K562 (cell line): Measurements from ENCODE around the gene DLGAP1. TPM values are rescaled to one million over a fixed set of nuclear protein-coding genes. Genes with fewer than 3 reads are reported as not detected.

Experiments used
- ATAC-seq: fragments of 200-7000 bp; cut with Tn5 transposase; 3 replicates; pipeline ENCODE4 v1.9.1; 2020; ENCODE audit warnings: moderate library complexity
- BruUV-seq: library from RNA; stranded (reverse); fragments of 400-500 nt; replicated peaks from 2 replicates; lab custom pipeline; 2021; lab: Mats Ljungman, UMichigan
- CTCF ChIA-PET: fragments of 300-600 bp; formaldehyde crosslinking; extraction: SDS; loops from one replicate; lab custom pipeline; 2021; ENCODE audit warnings: low intra/inter-chr PET ratio; lab: Yijun Ruan, JAX
- POLR2A ChIA-PET: fragments of 300-600, 350-650 bp; sonication (Branson Sonifier 250); formaldehyde crosslinking; extraction: SDS; loops from one replicate; lab custom pipeline; 2021; ENCODE audit warnings: antibody characterized with exemption, inconsistent platforms; lab: Yijun Ruan, JAX
- DNase-seq, 4 experiments: peaks; one replicate each; pipeline versions ENCODE4 v3.0.0 to v3.0.0-alpha.2; 2011 to 2018; ENCODE audit warnings: low spot score in 3 of 4, mixed read lengths in 3 of 4; ENCODE audit errors: extremely low read depth in 1 of 4
- FAIRE-seq: peaks from 2 replicates; lab custom pipeline; 2011; peaks lifted over from hg19 to GRCh38; lab: Jason Lieb, UNC
- H2AFZ ChIP-seq: 2 replicates; pipeline ENCODE4 v1.6.0; 2011; ENCODE audit warnings: low read depth, low read length, control low read depth, inconsistent platforms
- H3K27ac ChIP-seq: fragments of 200-600 bp; 3 replicates; pipeline ENCODE4 v1.8.0; 2011; ENCODE audit warnings: low read depth, mild to moderate bottlenecking, control low read depth, inconsistent platforms, low read length, moderate library complexity, mixed read lengths; ENCODE audit errors: extremely low read depth
- H3K27me3 ChIP-seq, 2 experiments: fragments of 300-600 bp in 1 of 2; 2 replicates in 1 of 2; 3 replicates in 1 of 2; pipeline versions ENCODE4 v1.6.0 to v1.8.0; 2011; ENCODE audit warnings: inconsistent platforms in 2 of 2, low read length in 2 of 2, mild to moderate bottlenecking in 1 of 2, mixed read lengths in 1 of 2, moderate library complexity in 1 of 2; ENCODE audit not compliant: control insufficient read depth in 2 of 2, insufficient read depth in 2 of 2
- H3K36me3 ChIP-seq: fragments of 300-600 bp; 3 replicates; pipeline ENCODE4 v1.8.0; 2011; ENCODE audit warnings: mild to moderate bottlenecking, low read length, inconsistent platforms; ENCODE audit not compliant: control insufficient read depth, insufficient read depth
- H3K4me1 ChIP-seq, 2 experiments: fragments of 200-600 bp in 1 of 2; replicated peaks in 1 of 2; 2 replicates in 1 of 2; 3 replicates in 1 of 2; pipeline versions ENCODE4 v1.5.1 to v1.8.0; 2011; ENCODE audit warnings: inconsistent platforms in 2 of 2, low read length in 2 of 2, mild to moderate bottlenecking in 1 of 2, mixed read lengths in 1 of 2, moderate library complexity in 1 of 2; ENCODE audit not compliant: control insufficient read depth in 2 of 2, insufficient read depth in 2 of 2
- H3K4me2 ChIP-seq: 2 replicates; pipeline ENCODE4 v1.6.1; 2011; ENCODE audit warnings: low read length, control low read depth, inconsistent platforms, mixed read lengths; ENCODE audit not compliant: insufficient read depth
- H3K4me3 ChIP-seq: fragments of 200-600 bp; sonication (generic), shearing (Covaris generic); 2 replicates; pipeline ENCODE4 v1.5.1; 2016; ENCODE audit warnings: control low read depth, inconsistent platforms
- H3K79me2 ChIP-seq: fragments of 200-600 bp; 3 replicates; pipeline ENCODE4 v1.8.0; 2011; ENCODE audit warnings: low read length, inconsistent platforms; ENCODE audit not compliant: control insufficient read depth, insufficient read depth
- H3K9ac ChIP-seq, 2 experiments: 2 replicates each; pipeline versions ENCODE4 v1.6.0 to v1.6.1; 2011; ENCODE audit warnings: low read depth in 2 of 2, low read length in 2 of 2, control low read depth in 1 of 2, inconsistent platforms in 1 of 2, mild to moderate bottlenecking in 1 of 2, mixed read lengths in 1 of 2; ENCODE audit not compliant: insufficient read depth in 1 of 2
- H3K9me1 ChIP-seq: one replicate; pipeline ENCODE4 v1.6.0; 2011; ENCODE audit warnings: inconsistent platforms, mild to moderate bottlenecking, low read length, moderate library complexity; ENCODE audit not compliant: control insufficient read depth, insufficient read depth
- H3K9me3 ChIP-seq: replicated peaks from 2 replicates; pipeline ENCODE4 v1.5.1; 2011; ENCODE audit warnings: low read depth, low read length, inconsistent platforms; ENCODE audit not compliant: control insufficient read depth, insufficient read depth
- H4K20me1 ChIP-seq: replicated peaks from 2 replicates; pipeline ENCODE4 v1.6.1; 2011; ENCODE audit warnings: low read length, inconsistent platforms, mixed read lengths; ENCODE audit not compliant: control insufficient read depth, insufficient read depth
- ATF4 ChIP-seq: fragments of 450-650 bp; formaldehyde crosslinking; IDR thresholded peaks from 2 replicates; pipeline ENCODE4 v1.4.0; 2022; ENCODE audit warnings: mild to moderate bottlenecking, moderate library complexity
- CHD2 ChIP-seq: IDR thresholded peaks from 2 replicates; pipeline ENCODE4 v1.6.1; 2011; ENCODE audit warnings: low read depth, low read length
- ELF2 ChIP-seq: fragments of 250-450 bp; sonication (Bioruptor Pico); IDR thresholded peaks from 2 replicates; pipeline ENCODE4 v1.5.0; 2021; ENCODE audit warnings: mild to moderate bottlenecking
- ERF ChIP-seq: fragments of 450-650 bp; formaldehyde crosslinking; IDR thresholded peaks from 2 replicates; pipeline ENCODE4 v1.4.0; 2020; ENCODE audit warnings: mild to moderate bottlenecking, mixed read lengths
- GABPA ChIP-seq: fragments of 200-800 bp; sonication (Bioruptor generic); conservative IDR thresholded peaks from 2 replicates; pipeline ENCODE4 v1.6.1; 2016; ENCODE audit warnings: low read depth, missing genetic modification characterization, missing compliant biosample characterization
- HDAC2 ChIP-seq: fragments of 450-650 bp; IDR thresholded peaks from 2 replicates; pipeline ENCODE4 v1.6.1; 2016; ENCODE audit warnings: mild to moderate bottlenecking
- HES1 ChIP-seq: fragments of 450-650 bp; IDR thresholded peaks from 2 replicates; pipeline ENCODE4 v1.6.1; 2016; ENCODE audit warnings: low read depth, mild to moderate bottlenecking, moderate library complexity
- HMBOX1 ChIP-seq: sonication (generic); IDR thresholded peaks from 2 replicates; pipeline ENCODE4 v1.6.1; 2016
- HNRNPUL1 ChIP-seq: fragments of 200-400 bp; formaldehyde crosslinking; IDR thresholded peaks from 2 replicates; pipeline ENCODE4 v1.6.1; 2017; ENCODE audit warnings: low read length
- ILF3 ChIP-seq: fragments of 450-650 bp; IDR thresholded peaks from 2 replicates; pipeline ENCODE4 v1.6.1; 2018; ENCODE audit warnings: antibody characterized with exemption, mild to moderate bottlenecking, moderate library complexity, borderline replicate concordance
- LARP7 ChIP-seq: fragments of 450-650 bp; IDR thresholded peaks from 2 replicates; pipeline ENCODE4 v1.6.1; 2016
- NFRKB ChIP-seq: fragments of 450-650 bp; IDR thresholded peaks from 2 replicates; pipeline ENCODE4 v1.6.1; 2016; ENCODE audit warnings: low read depth
- PTBP1 ChIP-seq: fragments of 200-400 bp; formaldehyde crosslinking; IDR thresholded peaks from 2 replicates; pipeline ENCODE4 v1.6.1; 2017; ENCODE audit warnings: low read depth, low read length
- SNIP1 ChIP-seq: fragments of 450-650 bp; IDR thresholded peaks from 2 replicates; pipeline ENCODE4 v1.7.1; 2017; ENCODE audit warnings: low read depth, mild to moderate bottlenecking
- TAL1 ChIP-seq: fragments of 450-650 bp; IDR thresholded peaks from 2 replicates; pipeline ENCODE4 v1.6.1; 2016; ENCODE audit warnings: mild to moderate bottlenecking
- ZBTB17 ChIP-seq: fragments of 450-650 bp; formaldehyde crosslinking; IDR thresholded peaks from 2 replicates; pipeline ENCODE4 v1.4.0; 2020; ENCODE audit warnings: mild to moderate bottlenecking
- ZFP36 ChIP-seq: fragments of 150-350 bp; IDR thresholded peaks from 2 replicates; pipeline ENCODE4 v1.6.1; 2018; ENCODE audit warnings: low read length, low read depth; ENCODE audit not compliant: partially characterized antibody
- ZNF143 ChIP-seq: sonication (generic); formaldehyde crosslinking; IDR thresholded peaks from 2 replicates; pipeline ENCODE4 v1.9.0; 2022; ENCODE audit warnings: mild to moderate bottlenecking, missing genetic modification reagents
- ZNF583 ChIP-seq: fragments of 250-450 bp; sonication (Bioruptor Pico); IDR thresholded peaks from 2 replicates; pipeline ENCODE4 v1.4.0; 2020
- WGBS: fragments of 100-300 bp; shearing (Covaris generic); methylation state at CpG from one replicate; pipeline ENCODE4 v1.1.6; 2016; ENCODE audit warnings: low coverage, mixed read lengths; ENCODE audit not compliant: insufficient coverage; ENCODE audit errors: missing lambda C conversion rate; 5-methylcytosine and 5-hydroxymethylcytosine counted together
- in situ Hi-C: fragments of 300-500 bp; cut with MboI; formaldehyde crosslinking; loops from 4 replicates; pipeline ENCODE4 v1.15.0; 2018; ENCODE audit warnings: inconsistent platforms, mixed read lengths
- intact Hi-C: fragments of 100-400 bp; cut with micrococcal nuclease; formaldehyde crosslinking; loops from 2 replicates; pipeline ENCODE4 v1.14.2; 2022
- polyA plus RNA-seq, 8 experiments: library from polyadenylated mRNA; depleted of rRNA in 4 of 8; stranded (reverse) in 5 of 8; unstranded in 3 of 8; fragments of >200 nt; fragmentation: Nextera tagmentation in 2 of 8; fragmentation: Illumina TruSeq in 1 of 8; extraction: Ambion mirVana in 2 of 8; extraction: Trizol in 1 of 8; gene quantifications; 2 replicates each; pipeline versions ENCODE4 v1.2.1 to v1.2.3, GENCODE V29; 2011 to 2014; ENCODE audit warnings: inconsistent platforms in 1 of 8, missing spikeins in 1 of 8
- total RNA-seq, 7 experiments: library from RNA; depleted of rRNA in 6 of 7; stranded (reverse); fragments of >200 nt in 6 of 7; fragmentation: Illumina TruSeq in 2 of 7; extraction: Trizol in 2 of 7; gene quantifications; 2 replicates each; pipeline versions ENCODE4 v1.2.1 to v1.2.3, GENCODE V29; 2011 to 2021; ENCODE audit warnings: low replicate concordance in 1 of 7

Gene DLGAP1
- total and polyA plus RNA-seq, 9 of the 15 experiments (the other 6 are each of a cell fraction or from before 2014, with no cell fraction given): 0.04 to 0.22 (median 0.08) TPM

GRCh38 chr18:3492721-3493120, 962.4 kb downstream of the DLGAP1 start:
- intact Hi-C loops: no loop called here
- FAIRE-seq: no peak
- Histone ChIP-seq H3K9me1 (no peaks in the 10 kb centered on the region), H4K20me1 (no peaks in the 10 kb centered on the region), H3K36me3 (no peaks in the 10 kb centered on the region), H3K4me3 (no peak overlapping the region), H3K79me2 (no peaks in the 10 kb centered on the region), H3K9me3 (no peaks in the 10 kb centered on the region), H3K9ac (no peak overlapping the region), H2AFZ (no peak overlapping the region), H3K4me1 (no peaks in the 10 kb centered on the region), H3K27me3 (no peaks in the 10 kb centered on the region), H3K4me2 (no peak overlapping the region), H3K27ac (no peak overlapping the region)
- no peak for ATAC-seq
- no peak for DNase-seq
- no peak for TF ChIP-seq CHD2
- TF ChIP-seq ZBTB17 (CRISPR knock-in tag): no peak
- TF ChIP-seq NFRKB: no peak
- no peak for TF ChIP-seq ZFP36
- TF ChIP-seq HMBOX1: no peak
- no peak for TF ChIP-seq ERF (CRISPR knock-in tag)
- TF ChIP-seq LARP7: no peak
- TF ChIP-seq GABPA (tag): no peak
- TF ChIP-seq TAL1: no peak
- no peak for TF ChIP-seq SNIP1
- TF ChIP-seq HNRNPUL1: no peak
- no peak for TF ChIP-seq HES1
- no peak for TF ChIP-seq ATF4 (CRISPR knock-in tag)
- TF ChIP-seq ILF3: no peak
- no peak for TF ChIP-seq ZNF583
- no peak for TF ChIP-seq ZNF143 (CRISPR knock-in tag)
- TF ChIP-seq ELF2 (CRISPR knock-in tag): no peak
- no peak for TF ChIP-seq HDAC2
- TF ChIP-seq PTBP1: no peak
- BruUV-seq: no TSS peak
- POLR2A ChIA-PET: no interaction called here
- CTCF ChIA-PET: no interaction called here
- in situ Hi-C loops: no loop called here
- 94% methylated on average over 2 of the region's 2 CpGs for WGBS
